Keratinocyte (primary cell): ENCODE measurements around the gene SPATA20. TPM values are rescaled to one million over a fixed set of nuclear protein-coding genes. Genes with fewer than 3 reads are reported as not detected.

Experiments
- DNase-seq: peaks from one replicate; pipeline ENCODE4 v3.0.0-alpha.2; 2011; ENCODE audit warnings: low read depth, missing footprints, low spot score
- FAIRE-seq: peaks from 2 replicates; lab custom pipeline; 2011; peaks lifted over from hg19 to GRCh38; lab: Jason Lieb, UNC
- H2AFZ ChIP-seq: 2 replicates; pipeline ENCODE4 v1.6.0; 2012; ENCODE audit warnings: low read length, control low read depth, inconsistent platforms; ENCODE audit not compliant: control insufficient read depth
- H3K27ac ChIP-seq: 2 replicates; pipeline ENCODE4 v1.5.1; 2011; ENCODE audit warnings: low read length; ENCODE audit not compliant: control insufficient read depth, insufficient read depth
- H3K27me3 ChIP-seq: 3 replicates; pipeline ENCODE4 v1.6.0; 2011; ENCODE audit warnings: low read length; ENCODE audit not compliant: control insufficient read depth, insufficient read depth; ENCODE audit errors: extremely low read depth
- H3K36me3 ChIP-seq, 2 experiments: 2 replicates in 1 of 2; 3 replicates in 1 of 2; pipeline ENCODE4 v1.5.1; 2011; ENCODE audit warnings: low read length in 2 of 2, mild to moderate bottlenecking in 1 of 2; ENCODE audit not compliant: control insufficient read depth in 2 of 2, insufficient read depth in 2 of 2; ENCODE audit errors: extremely low read depth in 1 of 2
- H3K4me1 ChIP-seq: 3 replicates; pipeline ENCODE4 v1.5.1; 2011; ENCODE audit warnings: low read length; ENCODE audit not compliant: control insufficient read depth, insufficient read depth; ENCODE audit errors: extremely low read depth
- H3K4me2 ChIP-seq: 3 replicates; pipeline ENCODE4 v1.6.0; 2011; ENCODE audit warnings: low read depth, low read length; ENCODE audit not compliant: control insufficient read depth, insufficient read depth; ENCODE audit errors: extremely low read depth
- H3K4me3 ChIP-seq, 3 experiments: fragments of 200-600 bp in 1 of 3; sonication (generic) in 1 of 3; 2 replicates in 2 of 3; 3 replicates in 1 of 3; pipeline ENCODE4 v1.5.1; 2011 to 2016; ENCODE audit warnings: low read length in 3 of 3, mild to moderate bottlenecking in 3 of 3, control low read depth in 2 of 3, inconsistent platforms in 1 of 3, low read depth in 1 of 3, mixed read lengths in 1 of 3, mixed run types in 1 of 3, moderate library complexity in 1 of 3; ENCODE audit not compliant: control insufficient read depth in 2 of 3, insufficient read depth in 2 of 3; ENCODE audit errors: extremely low read depth in 1 of 3
- H3K79me2 ChIP-seq: 2 replicates; pipeline ENCODE4 v1.6.0; 2012; ENCODE audit warnings: low read length; ENCODE audit not compliant: control insufficient read depth, insufficient read depth
- H3K9ac ChIP-seq: 3 replicates; pipeline ENCODE4 v1.6.0; 2011; ENCODE audit warnings: low read length; ENCODE audit not compliant: control insufficient read depth, insufficient read depth; ENCODE audit errors: extremely low read depth
- H3K9me1 ChIP-seq: 3 replicates; pipeline ENCODE4 v1.6.0; 2011; ENCODE audit warnings: low read length; ENCODE audit not compliant: control insufficient read depth, insufficient read depth; ENCODE audit errors: extremely low read depth
- H3K9me3 ChIP-seq: 2 replicates; pipeline ENCODE4 v1.5.1; 2012; ENCODE audit warnings: low read depth, low read length; ENCODE audit not compliant: control insufficient read depth
- H4K20me1 ChIP-seq: 3 replicates; pipeline ENCODE4 v1.6.0; 2011; ENCODE audit warnings: low read length; ENCODE audit not compliant: control insufficient read depth, insufficient read depth; ENCODE audit errors: extremely low read depth
- EZH2 ChIP-seq: IDR thresholded peaks from one replicate; pipeline ENCODE4 v1.6.1; 2012; ENCODE audit warnings: inconsistent platforms, mild to moderate bottlenecking, low read length, moderate library complexity
- dilution Hi-C: fragments of 300-500 bp; cut with MboI; formaldehyde crosslinking; loops from one replicate; pipeline ENCODE4 v1.7.0; 2020; ENCODE audit warnings: low sequenced_read_pairs; ENCODE audit not compliant: extremely low pct_ligation_motif_present
- polyA plus RNA-seq, 5 experiments: library from polyadenylated mRNA; depleted of rRNA in 3 of 5; stranded (reverse) in 3 of 5; stranded (forward) in 1 of 5; unstranded in 1 of 5; fragments of >200 nt; gene quantifications; 1 replicate in 1 of 5; 2 replicates in 3 of 5; 3 replicates in 1 of 5; pipeline versions ENCODE4 v1.2.1 to v1.2.3, GENCODE V29; 2011 to 2012; ENCODE audit warnings: missing spikeins in 2 of 5, low read depth in 1 of 5, low replicate concordance in 1 of 5
- TF ChIP-seq, protein P1 (sequence below), 3 experiments: IDR thresholded peaks in 1 of 3; conservative IDR thresholded peaks in 1 of 3; optimal IDR thresholded peaks in 1 of 3; 2 replicates in 2 of 3; 3 replicates in 1 of 3; pipeline versions ENCODE3 to v1.5.1; 2011; ENCODE audit warnings: low read length in 3 of 3, mild to moderate bottlenecking in 3 of 3, moderate library complexity in 2 of 3, control low read depth in 1 of 3, inconsistent platforms in 1 of 3; ENCODE audit not compliant: insufficient read depth in 2 of 3; ENCODE audit errors: extremely low read depth in 1 of 3

Gene SPATA20
- polyA plus RNA-seq, 1 donor (not counting 4 experiments of a cell fraction or from before 2014, with no cell fraction given), result 17.2 TPM

DNA sequence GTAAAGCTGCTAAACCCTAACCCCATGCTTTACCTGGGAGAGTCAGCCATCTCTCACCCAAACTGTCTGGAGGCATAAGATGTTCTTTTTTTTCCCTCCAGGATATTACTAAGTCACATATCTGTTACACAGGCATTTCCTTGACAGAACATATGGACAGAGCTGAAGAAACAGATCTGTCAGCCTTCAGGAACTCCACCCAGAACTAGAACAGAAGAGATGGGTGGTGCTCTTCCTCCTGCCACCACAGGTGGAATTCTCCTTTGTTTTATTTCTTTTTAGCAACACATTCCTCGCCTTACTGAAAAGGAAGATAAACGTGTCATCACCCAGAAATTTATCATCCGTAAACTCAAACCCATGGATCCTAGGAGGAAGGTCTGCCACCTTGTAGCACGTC lies 30.0 kb upstream of the SPATA20 start:
- peak; percentile 81 for DNase-seq
- Histone ChIP-seq H2AFZ (no peak overlapping the region), H3K4me2 (peak overlapping the region; percentile 17), H3K36me3 (no peaks in the 10 kb centered on the region), H3K4me3 (no peak overlapping the region), H3K9ac (no peak overlapping the region), H3K27me3 (no peaks in the 10 kb centered on the region), H3K79me2 (peaks cover 2% of the 10 kb centered on the region), H3K4me1 (peaks cover 71% of the 10 kb centered on the region), H4K20me1 (no peaks in the 10 kb centered on the region), H3K9me3 (no peaks in the 10 kb centered on the region), H3K27ac (peak overlapping the region; percentile 23), H3K9me1 (no peaks in the 10 kb centered on the region)
- TF ChIP-seq, protein P1, sequence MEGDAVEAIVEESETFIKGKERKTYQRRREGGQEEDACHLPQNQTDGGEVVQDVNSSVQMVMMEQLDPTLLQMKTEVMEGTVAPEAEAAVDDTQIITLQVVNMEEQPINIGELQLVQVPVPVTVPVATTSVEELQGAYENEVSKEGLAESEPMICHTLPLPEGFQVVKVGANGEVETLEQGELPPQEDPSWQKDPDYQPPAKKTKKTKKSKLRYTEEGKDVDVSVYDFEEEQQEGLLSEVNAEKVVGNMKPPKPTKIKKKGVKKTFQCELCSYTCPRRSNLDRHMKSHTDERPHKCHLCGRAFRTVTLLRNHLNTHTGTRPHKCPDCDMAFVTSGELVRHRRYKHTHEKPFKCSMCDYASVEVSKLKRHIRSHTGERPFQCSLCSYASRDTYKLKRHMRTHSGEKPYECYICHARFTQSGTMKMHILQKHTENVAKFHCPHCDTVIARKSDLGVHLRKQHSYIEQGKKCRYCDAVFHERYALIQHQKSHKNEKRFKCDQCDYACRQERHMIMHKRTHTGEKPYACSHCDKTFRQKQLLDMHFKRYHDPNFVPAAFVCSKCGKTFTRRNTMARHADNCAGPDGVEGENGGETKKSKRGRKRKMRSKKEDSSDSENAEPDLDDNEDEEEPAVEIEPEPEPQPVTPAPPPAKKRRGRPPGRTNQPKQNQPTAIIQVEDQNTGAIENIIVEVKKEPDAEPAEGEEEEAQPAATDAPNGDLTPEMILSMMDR (optimal IDR thresholded peaks at IDR 0.05 in 1 of 3, IDR thresholded peaks at IDR 0.05 in 1 of 3, conservative IDR thresholded peaks at IDR 0.05 in 1 of 3; ENCODE audit: extremely low read depth in 1 of 3, insufficient read depth in 2 of 3, low read length in 3 of 3), result no peak
- TF ChIP-seq EZH2, result no peak
- dilution Hi-C loops, result no loop called here
- peak; percentile 95 for FAIRE-seq

DNA sequence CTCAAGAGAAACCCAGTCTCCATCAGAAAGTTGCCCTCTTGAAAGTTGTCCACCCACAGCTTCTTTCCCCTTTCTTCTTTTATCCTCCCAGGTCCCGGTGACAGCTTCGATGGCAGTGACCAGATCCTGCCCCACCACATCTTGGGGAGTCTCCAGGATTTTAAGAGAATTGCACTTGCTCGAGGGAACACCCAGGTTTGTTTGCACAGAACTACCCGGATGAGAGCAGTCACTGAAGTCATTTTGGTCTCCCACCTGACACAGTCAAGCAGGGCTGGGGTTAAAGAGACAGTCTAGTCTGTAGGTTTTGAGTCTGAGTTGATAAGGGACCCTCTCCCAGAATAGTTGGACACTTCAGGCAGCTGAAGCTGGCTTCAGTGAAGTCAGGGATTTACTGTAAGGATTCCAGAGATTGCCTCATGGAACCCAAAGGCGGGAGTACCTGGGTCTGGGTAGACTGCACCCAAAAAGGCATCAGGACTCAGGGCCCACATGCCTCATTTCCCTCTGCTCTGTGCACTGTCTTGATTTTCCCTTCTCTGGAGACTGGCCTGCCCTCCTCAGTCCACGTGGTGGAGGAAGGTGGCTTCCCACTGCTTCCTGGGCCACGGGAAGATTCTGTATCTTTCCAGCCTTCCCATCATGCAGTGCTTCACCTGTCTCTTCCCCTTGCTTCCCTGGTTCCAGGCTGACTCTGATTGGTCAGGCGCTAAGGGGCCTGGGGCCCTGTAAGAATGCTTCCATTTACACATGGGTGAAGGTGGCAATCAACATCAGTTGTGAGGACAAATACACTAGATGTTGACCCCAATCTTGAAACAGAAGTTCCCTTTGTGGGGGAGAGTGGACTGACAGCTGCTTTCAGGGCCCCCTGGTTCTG lies 29.2 kb upstream of the SPATA20 start:
- no peaks in the 10 kb centered on the region for H4K20me1 ChIP-seq
- no peaks in the 10 kb centered on the region for H3K9me1 ChIP-seq
- H3K4me1 ChIP-seq, result peaks cover 75% of the 10 kb centered on the region
- no peaks in the 10 kb centered on the region for H3K27me3 ChIP-seq
- peak overlapping the region; percentile 3 for H3K9ac ChIP-seq
- peak overlapping the region; percentile 70 for H3K27ac ChIP-seq
- no peaks in the 10 kb centered on the region for H3K36me3 ChIP-seq
- H3K4me3 ChIP-seq, result peak overlapping the region in 1 of 3 experiments; percentile 5
- peak overlapping the region; percentile 20 for H3K4me2 ChIP-seq
- no peaks in the 10 kb centered on the region for H3K9me3 ChIP-seq
- dilution Hi-C loops, result no loop called here
- peak; percentile 63 for FAIRE-seq
- TF ChIP-seq, protein P1 (optimal IDR thresholded peaks at IDR 0.05 in 1 of 3, IDR thresholded peaks at IDR 0.05 in 1 of 3, conservative IDR thresholded peaks at IDR 0.05 in 1 of 3; ENCODE audit: extremely low read depth in 1 of 3, insufficient read depth in 2 of 3, low read length in 3 of 3), result no peak
- TF ChIP-seq EZH2, result no peak
- no peak for DNase-seq
- H2AFZ ChIP-seq, result no peak overlapping the region
- H3K79me2 ChIP-seq, result peaks cover 2% of the 10 kb centered on the region
